Measurements from ENCODE around the gene STX5. TPM values are rescaled to one million over a fixed set of nuclear protein-coding genes. Genes with fewer than 3 reads are reported as not detected.
A peak's percentile ranks its signal among the peaks of the same experiment; 100 is the strongest.
"Not testable (repeated sequence)": the region's sequence is repeated elsewhere in the genome, so short reads cannot be mapped to it uniquely, and the experiment has no call there.

STX5 gene
- total RNA-seq = 34.2 and 39.9 TPM in 2 replicates

GRCh38 chr11:62831520-62832335, at the start of gene STX5:
Gene STX5, minus strand, starts transcription at chr11:62832051. Its CDS starts 808 bp downstream, at chr11:62831243.
- peak within 1 kb of the TSS; percentile 99 for H3K27ac Mint-ChIP-seq
- no peaks in the 10 kb centered on the region for H3K27me3 Mint-ChIP-seq (ENCODE audit: insufficient read depth)
- peaks cover 45% of the 10 kb centered on the region for H3K36me3 Mint-ChIP-seq (ENCODE audit: low read depth)
- peak within 1 kb of the TSS; percentile 93 for H3K4me3 Mint-ChIP-seq
- H3K4me1 Mint-ChIP-seq (ENCODE audit: low read depth) = peaks cover 41% of the 10 kb centered on the region
- intact Hi-C loops (cut with micrococcal nuclease) = loop anchor here (1.0 kb wide), 11 partner anchors 8 to 122 kb away; partner anchors contain the start of genes NXF1, POLR2G, SLC3A2 and TAF6L
- peak; percentile 99 for DNase-seq (ENCODE audit: low spot score)
- no peaks in the 10 kb centered on the region for H3K9me3 Mint-ChIP-seq

GRCh38 chr11:62880803-62881578, 49.1 kb upstream of the STX5 start, which contains the start of gene SLC3A2:
Gene SLC3A2, plus strand, starts transcription at chr11:62880896. Its CDS starts 128 bp downstream, at chr11:62881024.
- peak; percentile 83 for DNase-seq (ENCODE audit: low spot score)
- Mint-ChIP-seq H3K9me3 (no peaks in the 10 kb centered on the region), H3K4me3 (peak within 1 kb of the TSS; percentile 99), H3K27me3 (ENCODE audit: insufficient read depth) (peaks cover 2% of the 10 kb centered on the region), H3K4me1 (ENCODE audit: low read depth) (peaks cover 52% of the 10 kb centered on the region), H3K27ac (peak within 1 kb of the TSS; percentile 100), H3K36me3 (ENCODE audit: low read depth) (peaks cover 48% of the 10 kb centered on the region)
- intact Hi-C loops (cut with micrococcal nuclease) = loop anchor here (1.0 to 5.0 kb wide), 15 partner anchors 19 to 454 kb away; partner anchors contain the start of genes C11orf98, CSKMT, EEF1G and NXF1

- no peak for DNase-seq (ENCODE audit: low spot score)
- peak overlapping the region; percentile 100 for H3K27ac Mint-ChIP-seq
- H3K27me3 Mint-ChIP-seq (ENCODE audit: insufficient read depth) = peaks cover 2% of the 10 kb centered on the region
- peaks cover 43% of the 10 kb centered on the region for H3K36me3 Mint-ChIP-seq (ENCODE audit: low read depth)
- H3K4me1 Mint-ChIP-seq (ENCODE audit: low read depth) = peaks cover 45% of the 10 kb centered on the region
- H3K4me3 Mint-ChIP-seq = peak overlapping the region; percentile 99
- intact Hi-C loops (cut with micrococcal nuclease) = loop anchor here (1.0 to 5.0 kb wide), 11 partner anchors 18 to 453 kb away; partner anchors contain the start of genes C11orf98, CSKMT, EEF1G and NXF1
- H3K9me3 Mint-ChIP-seq = no peaks in the 10 kb centered on the region
Measured at GRCh38 chr11:62880231-62880802, 48.5 kb upstream of the STX5 start.

- Mint-ChIP-seq H3K4me3 (peak overlapping the region; percentile 99), H3K36me3 (ENCODE audit: low read depth) (peaks cover 38% of the 10 kb centered on the region), H3K4me1 (ENCODE audit: low read depth) (peaks cover 38% of the 10 kb centered on the region), H3K27me3 (ENCODE audit: insufficient read depth) (peaks cover 2% of the 10 kb centered on the region), H3K27ac (peak overlapping the region; percentile 100), H3K9me3 (no peaks in the 10 kb centered on the region)
- DNase-seq (ENCODE audit: low spot score) = no peak
- intact Hi-C loops (cut with micrococcal nuclease) = no loop called here
Measured at GRCh38 chr11:62879235-62879978, 47.6 kb upstream of the STX5 start.

- Mint-ChIP-seq H3K9me3 (no peaks in the 10 kb centered on the region), H3K4me3 (no peak overlapping the region), H3K4me1 (ENCODE audit: low read depth) (peaks cover 15% of the 10 kb centered on the region), H3K27ac (no peak overlapping the region), H3K27me3 (ENCODE audit: insufficient read depth) (peaks cover 2% of the 10 kb centered on the region), H3K36me3 (ENCODE audit: low read depth) (peaks cover 15% of the 10 kb centered on the region)
- DNase-seq (ENCODE audit: low spot score) = no peak
- intact Hi-C loops (cut with micrococcal nuclease) = no loop called here
Measured at GRCh38 chr11:62876712-62877111, 44.9 kb upstream of the STX5 start.

GRCh38 chr11:62875698-62876478, 44.0 kb upstream of the STX5 start:
- intact Hi-C loops (cut with micrococcal nuclease) = no loop called here
- H3K4me3 Mint-ChIP-seq = no peak overlapping the region
- peaks cover 15% of the 10 kb centered on the region for H3K4me1 Mint-ChIP-seq (ENCODE audit: low read depth)
- H3K36me3 Mint-ChIP-seq (ENCODE audit: low read depth) = peaks cover 12% of the 10 kb centered on the region
- H3K27ac Mint-ChIP-seq = no peak overlapping the region
- H3K27me3 Mint-ChIP-seq (ENCODE audit: insufficient read depth) = peaks cover 2% of the 10 kb centered on the region
- H3K9me3 Mint-ChIP-seq = no peaks in the 10 kb centered on the region
- no peak for DNase-seq (ENCODE audit: low spot score)

GRCh38 chr11:62874851-62875250, 43.0 kb upstream of the STX5 start:
- no peak overlapping the region for H3K27ac Mint-ChIP-seq
- DNase-seq (ENCODE audit: low spot score) = no peak
- H3K4me3 Mint-ChIP-seq = no peak overlapping the region
- H3K4me1 Mint-ChIP-seq (ENCODE audit: low read depth) = peaks cover 6% of the 10 kb centered on the region
- H3K27me3 Mint-ChIP-seq (ENCODE audit: insufficient read depth) = peaks cover 2% of the 10 kb centered on the region
- peaks cover 12% of the 10 kb centered on the region for H3K36me3 Mint-ChIP-seq (ENCODE audit: low read depth)
- intact Hi-C loops (cut with micrococcal nuclease) = no loop called here
- H3K9me3 Mint-ChIP-seq = no peaks in the 10 kb centered on the region

- no peaks in the 10 kb centered on the region for H3K9me3 Mint-ChIP-seq
- no peaks in the 10 kb centered on the region for H3K27me3 Mint-ChIP-seq (ENCODE audit: insufficient read depth)
- H3K4me3 Mint-ChIP-seq = no peak overlapping the region
- no peak overlapping the region for H3K27ac Mint-ChIP-seq
- intact Hi-C loops (cut with micrococcal nuclease) = loop anchor here (10.0 kb wide), 1 partner anchor 481 kb away; no protein-coding TSS in a partner anchor
- H3K36me3 Mint-ChIP-seq (ENCODE audit: low read depth) = no peaks in the 10 kb centered on the region
- H3K4me1 Mint-ChIP-seq (ENCODE audit: low read depth) = peaks cover 27% of the 10 kb centered on the region
- no peak for DNase-seq (ENCODE audit: low spot score)
Measured at GRCh38 chr11:62865635-62866034, 33.8 kb upstream of the STX5 start.

GRCh38 chr11:62863687-62864335, 32.0 kb upstream of the STX5 start:
- Mint-ChIP-seq H3K27ac (no peak overlapping the region), H3K36me3 (ENCODE audit: low read depth) (peaks cover 4% of the 10 kb centered on the region), H3K27me3 (ENCODE audit: insufficient read depth) (no peaks in the 10 kb centered on the region), H3K4me3 (no peak overlapping the region), H3K9me3 (no peaks in the 10 kb centered on the region), H3K4me1 (ENCODE audit: low read depth) (peaks cover 43% of the 10 kb centered on the region)
- intact Hi-C loops (cut with micrococcal nuclease) = loop anchor here (2.0 to 10.0 kb wide), 2 partner anchors 271 to 479 kb away; no protein-coding TSS in a partner anchor
- no peak for DNase-seq (ENCODE audit: low spot score)

GRCh38 chr11:62861564-62862192, 29.8 kb upstream of the STX5 start:
- DNase-seq (ENCODE audit: low spot score); H3K27ac Mint-ChIP-seq; H3K36me3 Mint-ChIP-seq (ENCODE audit: low read depth); H3K9me3 Mint-ChIP-seq; H3K4me3 Mint-ChIP-seq; H3K27me3 Mint-ChIP-seq (ENCODE audit: insufficient read depth): not testable (repeated sequence)
- intact Hi-C loops (cut with micrococcal nuclease) = loop anchor here (1.0 to 10.0 kb wide), 8 partner anchors 19 to 477 kb away; partner anchors contain the start of genes NXF1, SLC3A2, STX5 and TEX54
- H3K4me1 Mint-ChIP-seq (ENCODE audit: low read depth) = peaks cover 58% of the 10 kb centered on the region

All from activated T-helper 1 cell treated with anti-CD3 and anti-CD28 coated beads, Interleukin-12 subunit alpha, Interleukin-12 subunit beta, Interleukin-2, Interleukin-4 antibody, amounts not matched to agents 30 ng/mL and 10 ng/mL and 1 ng/mL, durations not matched to agents 14 hours and 24 hours and 36 hours (primary cell).